Activated CD4-positive, CD25-positive, alpha-beta regulatory T cell (primary cell): ENCODE measurements around the gene LINGO4.

Experiments used
- DNase-seq, 4 experiments: peaks; one replicate each; lab custom pipeline; 2025; lab: John Stamatoyannopoulos, UW

LINGO4 gene

GRCh38 chr1:151814426-151814825 lies 9.2 kb upstream of the LINGO4 start:
- DNase-seq: no peak

GRCh38 chr1:151813271-151813977 lies 8.2 kb upstream of the LINGO4 start:
- DNase-seq: no peak

GRCh38 chr1:151811181-151811580 lies 6.0 kb upstream of the LINGO4 start:
- no peak for DNase-seq

- no peak for DNase-seq
Observed at GRCh38 chr1:151809985-151810556, 4.9 kb upstream of the LINGO4 start.

GRCh38 chr1:151809290-151809984 lies 4.2 kb upstream of the LINGO4 start:
- DNase-seq: no peak

- DNase-seq: no peak
Observed at GRCh38 chr1:151807766-151808165, 2.5 kb upstream of the LINGO4 start.

- DNase-seq: no peak
Observed at GRCh38 chr1:151807131-151807530, 1.9 kb upstream of the LINGO4 start.

DNA sequence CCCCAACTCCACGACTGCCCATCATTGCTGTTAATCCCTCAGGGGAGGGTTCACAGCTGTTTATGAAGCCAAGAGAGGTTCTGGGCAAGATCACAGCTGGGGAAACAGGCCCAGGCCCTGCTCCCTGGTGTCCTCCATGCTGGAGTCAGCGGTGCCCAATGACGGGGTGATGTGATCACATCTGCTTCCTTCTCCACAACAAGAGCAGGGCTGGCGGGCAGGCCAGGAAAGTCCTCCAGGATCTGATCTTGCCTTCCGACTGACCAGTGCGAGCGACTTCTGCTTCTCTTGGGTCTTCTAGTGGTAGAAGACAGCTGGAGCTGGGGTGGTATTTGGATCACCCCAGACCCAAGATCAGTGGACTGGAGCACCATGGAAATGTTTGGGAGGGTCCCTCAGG lies 951 bp upstream of the LINGO4 start:
- no peak for DNase-seq

DNA sequence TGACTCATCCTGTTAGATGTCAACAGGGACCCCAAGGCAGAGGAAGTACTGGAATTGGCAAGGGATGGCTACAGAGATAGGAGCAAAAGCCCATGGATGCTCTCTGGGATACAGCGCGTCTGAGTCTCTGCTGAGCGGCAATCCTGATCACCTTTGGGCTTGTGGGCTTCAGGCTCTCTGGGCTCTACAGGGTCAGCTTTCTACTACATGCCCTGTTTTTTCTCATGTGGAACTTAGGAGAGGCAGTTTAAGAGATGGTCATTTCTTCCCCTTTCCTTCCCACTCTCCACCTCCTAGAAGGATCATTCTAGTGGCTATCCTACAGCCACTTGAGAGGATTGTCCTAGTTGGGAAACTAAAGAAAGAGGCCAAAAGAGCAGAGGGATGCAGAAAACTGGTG lies 1.3 kb downstream of the LINGO4 start:
- no peak for DNase-seq

DNA sequence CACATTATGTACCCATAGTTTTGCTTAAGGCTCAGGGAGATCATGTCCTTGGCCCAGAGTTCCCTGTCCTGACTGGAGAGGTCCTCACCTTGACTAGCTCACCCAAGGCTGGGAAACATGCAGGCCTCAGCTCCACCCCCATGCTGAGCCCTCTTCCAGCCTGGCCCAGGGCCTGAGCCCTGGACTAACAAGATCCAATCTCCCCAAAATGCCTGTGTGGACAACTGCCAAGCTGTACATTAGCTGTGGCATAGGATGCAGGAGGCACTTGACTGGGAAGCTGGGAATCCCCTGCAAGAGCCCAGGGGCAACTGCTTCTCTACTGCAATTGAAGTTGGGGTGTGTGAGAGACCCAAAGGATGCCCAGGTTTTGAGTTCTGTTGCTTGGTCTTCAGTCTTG lies 2.1 kb downstream of the LINGO4 start:
- DNase-seq: no peak

GRCh38 chr1:151802372-151802771 lies 2.8 kb downstream of the LINGO4 start:
- DNase-seq: no peak

GRCh38 chr1:151801846-151802245 lies 3.4 kb downstream of the LINGO4 start:
- DNase-seq: no peak

DNA sequence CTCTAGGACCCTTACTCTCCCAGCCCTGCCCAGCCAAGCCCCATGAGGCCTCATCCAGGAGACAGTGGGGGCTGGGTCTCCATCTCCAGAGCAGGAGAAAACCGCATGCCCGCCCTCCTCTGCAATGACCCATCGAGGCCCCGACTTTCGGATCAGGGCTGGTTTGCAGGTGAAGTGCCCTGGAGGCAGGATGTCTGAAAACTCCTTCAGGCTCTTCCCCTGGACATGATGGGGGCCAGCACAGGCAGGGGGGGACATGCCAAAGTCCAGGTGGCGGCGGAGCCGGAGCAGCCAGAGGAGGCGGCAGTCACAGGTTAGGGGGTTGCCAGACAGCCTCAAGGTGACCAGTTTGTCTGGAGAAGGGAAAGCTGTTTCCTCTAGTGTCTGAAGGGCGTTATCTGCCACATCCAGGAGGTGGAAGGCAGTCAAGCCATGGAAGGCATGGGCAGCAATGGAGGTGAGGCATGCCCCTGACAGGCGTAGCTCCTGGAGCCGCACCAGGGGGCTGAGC lies 3.9 kb downstream of the LINGO4 start:
- no peak for DNase-seq

DNA sequence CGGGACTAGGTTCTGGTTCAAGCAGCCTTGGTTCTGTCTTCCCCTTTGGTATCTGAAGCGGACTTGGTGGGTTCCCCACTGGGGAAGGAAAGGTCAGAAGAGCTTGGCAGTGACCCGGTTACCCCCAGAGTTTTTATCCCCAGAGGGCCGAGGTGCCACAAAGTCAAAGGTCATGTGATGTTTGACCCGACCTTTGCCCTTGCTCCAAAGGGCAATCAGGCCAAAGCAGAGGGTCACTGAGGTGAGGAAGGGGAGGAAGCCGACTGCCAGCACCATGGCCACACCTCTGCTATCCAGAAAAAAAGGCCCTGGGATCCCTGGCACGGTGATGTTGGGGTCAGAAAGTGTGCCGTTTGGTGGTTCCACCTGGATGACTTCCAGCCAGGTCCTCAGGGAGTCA lies 4.4 kb downstream of the LINGO4 start:
- DNase-seq: no peak

GRCh38 chr1:151799179-151800022 lies 5.8 kb downstream of the LINGO4 start:
- no peak for DNase-seq

- no peak for DNase-seq
Observed at GRCh38 chr1:151798571-151798970, 6.6 kb downstream of the LINGO4 start.

DNA sequence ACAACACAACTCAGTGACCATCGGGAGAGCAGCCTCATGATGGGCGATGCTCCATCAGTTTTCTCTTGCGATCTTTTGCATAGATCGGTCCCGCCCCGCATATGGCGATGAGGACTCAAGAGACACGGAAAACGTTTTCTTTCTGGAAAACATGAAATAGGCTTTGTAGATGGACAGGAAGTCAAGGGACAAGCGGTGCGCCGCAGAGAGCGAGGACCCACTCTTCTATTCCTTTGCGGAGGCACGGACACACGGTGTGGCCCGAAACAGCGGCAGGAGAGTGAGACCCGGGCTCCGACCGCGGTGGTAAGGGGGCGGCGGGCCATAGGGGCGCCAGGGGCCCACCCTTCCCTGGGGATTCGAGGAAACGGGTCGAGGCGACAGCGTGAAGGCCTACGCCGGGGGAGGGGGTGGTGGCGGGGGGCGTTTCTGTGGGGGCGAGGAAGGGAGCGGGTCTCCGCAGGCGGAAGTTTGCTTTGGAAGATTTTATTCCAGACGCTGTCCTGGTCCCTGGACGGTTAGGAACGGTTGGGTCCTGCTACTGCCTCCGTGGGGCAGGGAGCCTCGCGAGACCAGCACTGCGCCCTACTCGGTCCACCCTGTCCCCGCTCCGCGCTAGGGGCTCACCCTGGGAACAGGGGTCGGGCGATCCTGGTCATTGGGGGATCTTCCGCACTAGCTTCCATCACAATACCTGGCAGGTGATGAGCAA lies 14.1 kb downstream of the LINGO4 start:
- DNase-seq: no peak

GRCh38 chr1:151790071-151790939 lies 14.9 kb downstream of the LINGO4 start, which contains the start of gene TDRKH:
TSS of gene TDRKH (minus strand) at chr1:151790500. CDS start at chr1:151783022, 7,478 bp downstream.
- DNase-seq: peak; percentile 92 to 97 (median 96)

- DNase-seq: no peak
Observed at GRCh38 chr1:151787689-151788088, 17.5 kb downstream of the LINGO4 start.

DNA sequence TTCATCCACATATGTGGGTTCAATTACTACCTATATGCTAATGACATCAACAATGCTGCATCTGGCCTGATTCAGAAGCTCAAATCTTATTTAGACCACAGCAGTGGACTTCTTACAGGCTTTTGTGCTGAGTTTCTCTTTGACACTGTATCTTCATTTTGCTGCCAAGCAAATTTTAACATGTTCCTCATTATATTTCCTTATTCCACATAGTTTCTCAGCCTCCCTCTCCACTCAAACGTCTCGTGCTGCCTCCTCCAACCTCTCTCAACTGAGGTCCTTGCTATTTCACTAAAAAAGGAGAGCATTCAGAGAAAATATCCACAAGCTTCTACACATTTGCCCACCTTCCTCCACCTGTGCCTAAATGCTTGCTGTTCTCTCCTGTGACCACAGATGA lies 21.4 kb downstream of the LINGO4 start:
- no peak for DNase-seq
